Fibroblast of villous mesenchyme (primary cell): ENCODE measurements around the gene PES1. TPM values are rescaled to one million over a fixed set of nuclear protein-coding genes. Genes with fewer than 3 reads are reported as not detected.
"Not testable (repeated sequence)": the region's sequence is repeated elsewhere in the genome, so short reads cannot be mapped to it uniquely, and the experiment has no call there.

Experiments used
- DNase-seq: peaks from one replicate; pipeline ENCODE4 v3.0.0-alpha.2; 2010; ENCODE audit warnings: low read depth
- H3K4me3 ChIP-seq: 2 replicates; pipeline ENCODE4 v1.5.1; 2011; ENCODE audit warnings: low read depth, mild to moderate bottlenecking, low read length
- CTCF ChIP-seq: IDR thresholded peaks from 2 replicates; pipeline ENCODE4 v1.5.1; 2012; ENCODE audit warnings: low read depth, mild to moderate bottlenecking, low read length; ENCODE audit not compliant: insufficient read depth
- total RNA-seq: library from RNA; depleted of rRNA; stranded (reverse); fragments of >200 nt; gene quantifications from 2 replicates; pipeline ENCODE4 v1.2.3, GENCODE V29; 2012

The PES1 gene
- total RNA-seq, 1 donor, result 51.4 TPM

DNA sequence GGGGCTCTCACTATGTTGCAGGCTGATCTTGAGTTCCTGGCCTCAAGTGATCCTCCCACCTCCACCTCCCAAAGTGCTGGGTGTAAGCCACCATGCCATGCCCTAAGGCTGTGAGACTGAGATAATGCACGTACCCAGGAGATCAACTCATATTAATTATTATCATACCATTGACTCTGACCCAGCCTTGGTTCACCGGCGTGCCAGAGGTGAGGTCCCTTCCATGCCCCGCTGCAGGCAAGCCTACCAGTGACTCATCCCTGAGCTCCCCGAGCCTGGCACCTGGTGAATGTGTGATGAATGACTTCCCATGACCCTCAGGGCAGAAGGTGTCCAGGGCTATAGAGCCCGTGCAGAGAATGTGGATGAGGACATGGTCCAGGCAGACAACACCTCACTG lies 29.3 kb downstream of the PES1 start:
- H3K4me3 ChIP-seq, result no peak overlapping the region
- no peak for TF ChIP-seq CTCF
- no peak for DNase-seq

DNA sequence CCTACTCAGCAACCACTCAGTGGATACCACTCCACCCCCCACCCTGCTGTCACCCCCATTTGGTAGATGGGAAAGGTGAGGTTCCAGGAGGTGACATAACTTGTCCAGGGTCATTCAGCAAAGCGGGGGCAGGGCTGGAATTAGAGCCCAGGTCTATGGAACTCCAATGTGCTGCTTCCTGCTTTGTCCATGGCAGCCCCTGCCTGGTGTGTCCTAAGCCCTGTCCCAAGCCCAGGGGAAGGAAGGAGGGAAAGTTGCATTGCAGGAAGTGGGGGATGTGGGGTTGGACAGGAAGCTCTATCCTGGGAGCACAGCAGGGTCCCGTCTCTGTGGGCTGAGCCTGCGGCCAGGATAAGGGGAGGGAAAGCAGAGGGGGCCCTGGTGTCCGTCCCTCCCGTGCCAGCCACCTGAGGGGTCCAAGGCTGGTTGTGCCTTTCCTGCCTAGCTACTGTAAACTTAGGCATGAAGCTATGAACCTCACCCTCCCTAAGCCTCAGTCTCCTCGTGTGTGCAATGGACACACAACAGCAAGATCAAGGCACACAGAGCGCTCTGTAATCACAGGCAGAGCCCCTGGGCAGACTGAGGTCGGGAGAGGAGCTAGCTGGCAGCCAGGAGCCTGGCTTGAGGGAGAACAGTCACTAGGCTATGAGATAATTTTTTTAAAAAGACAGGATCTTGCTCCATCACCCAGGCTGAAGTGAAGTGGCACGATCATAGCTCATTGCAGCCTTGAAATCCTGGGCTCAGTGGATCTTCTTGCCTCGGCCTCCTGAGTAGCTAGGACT lies 30.1 kb downstream of the PES1 start:
- no peak overlapping the region for H3K4me3 ChIP-seq
- TF ChIP-seq CTCF, result no peak
- DNase-seq, result no peak

DNA sequence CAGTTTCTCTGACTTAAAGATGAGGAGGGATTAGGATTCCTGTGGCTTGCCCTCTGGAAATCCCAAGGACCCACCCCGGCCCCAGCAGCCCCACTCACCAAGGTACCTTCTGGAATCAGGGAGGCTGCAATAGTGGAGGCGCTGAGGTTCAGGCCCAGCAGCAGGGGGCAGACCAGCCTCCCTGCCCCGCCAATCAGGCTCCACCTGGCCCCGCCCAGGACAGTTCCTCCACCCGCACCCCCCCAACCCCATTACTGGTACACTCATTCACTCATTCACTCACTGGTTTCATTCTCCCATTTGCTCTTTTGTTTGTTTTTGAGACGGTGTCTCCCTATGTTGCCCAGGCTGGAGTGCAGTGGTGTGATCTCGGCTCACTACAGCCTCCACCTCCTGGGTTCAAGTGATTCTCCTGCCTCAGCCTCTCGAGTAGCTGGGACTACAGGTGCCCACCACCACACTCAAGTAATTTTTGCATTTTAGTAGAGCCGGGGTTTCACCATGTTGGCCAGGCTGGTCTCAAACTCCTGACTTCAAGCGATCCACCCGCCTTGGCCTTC lies 31.0 kb downstream of the PES1 start:
- peak; percentile 24 for TF ChIP-seq CTCF
- H3K4me3 ChIP-seq, DNase-seq: not testable (repeated sequence)

- H3K4me3 ChIP-seq, result no peak overlapping the region
- DNase-seq, result no peak
- TF ChIP-seq CTCF, result no peak
Observed at GRCh38 chr22:30559889-30560288, 31.8 kb downstream of the PES1 start.

DNA sequence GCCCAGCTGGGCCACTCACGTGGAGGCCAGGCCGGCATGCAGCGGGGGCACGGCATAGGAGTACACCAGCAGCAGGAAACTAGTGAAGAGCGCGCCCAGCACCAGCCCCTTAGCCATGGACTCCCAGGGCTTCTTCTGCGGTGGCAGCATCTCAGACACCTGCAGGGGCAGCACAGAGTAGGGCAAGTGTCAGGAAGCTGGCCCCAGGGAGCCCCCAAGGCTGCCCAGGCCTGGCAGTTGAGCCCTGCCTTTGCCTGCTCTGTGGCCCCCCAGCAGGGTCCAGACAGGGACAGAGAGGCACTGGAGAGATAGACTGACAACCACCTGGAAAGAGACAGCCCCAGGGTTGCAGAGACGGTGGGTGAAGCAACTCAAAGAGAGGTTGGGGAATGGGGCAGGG lies 34.5 kb downstream of the PES1 start:
- no peak for DNase-seq
- H3K4me3 ChIP-seq, result no peak overlapping the region
- TF ChIP-seq CTCF, result no peak

DNA sequence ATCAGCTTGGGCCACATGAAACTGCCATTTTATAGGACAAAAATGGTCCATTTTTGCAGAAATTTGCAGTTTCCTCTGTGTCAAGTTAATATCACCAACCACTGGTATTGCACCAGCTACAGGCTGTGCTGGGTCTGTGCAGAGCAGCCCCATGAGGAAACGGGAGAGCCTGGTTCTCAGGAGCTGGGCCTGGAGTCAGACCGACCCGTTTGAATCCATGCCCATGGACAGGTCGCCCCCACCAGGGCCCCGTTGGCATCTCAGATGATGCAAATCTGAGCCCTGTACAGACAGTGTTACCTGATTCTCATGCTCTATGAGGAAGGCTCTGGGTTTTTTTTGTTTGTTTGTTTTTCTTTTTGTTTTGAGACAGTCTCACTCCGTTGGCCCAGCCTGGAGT lies 35.3 kb downstream of the PES1 start:
- TF ChIP-seq CTCF, result no peak
- DNase-seq, result no peak
- no peak overlapping the region for H3K4me3 ChIP-seq
